Measurements from ENCODE around the gene POLRMT.
"Not testable (repeated sequence)": the region's sequence is repeated elsewhere in the genome, so short reads cannot be mapped to it uniquely, and the experiment has no call there.

Gene POLRMT

GRCh38 chr19:609004-609346 lies 24.4 kb downstream of the POLRMT start:
- DNase-seq, result no peak

DNA sequence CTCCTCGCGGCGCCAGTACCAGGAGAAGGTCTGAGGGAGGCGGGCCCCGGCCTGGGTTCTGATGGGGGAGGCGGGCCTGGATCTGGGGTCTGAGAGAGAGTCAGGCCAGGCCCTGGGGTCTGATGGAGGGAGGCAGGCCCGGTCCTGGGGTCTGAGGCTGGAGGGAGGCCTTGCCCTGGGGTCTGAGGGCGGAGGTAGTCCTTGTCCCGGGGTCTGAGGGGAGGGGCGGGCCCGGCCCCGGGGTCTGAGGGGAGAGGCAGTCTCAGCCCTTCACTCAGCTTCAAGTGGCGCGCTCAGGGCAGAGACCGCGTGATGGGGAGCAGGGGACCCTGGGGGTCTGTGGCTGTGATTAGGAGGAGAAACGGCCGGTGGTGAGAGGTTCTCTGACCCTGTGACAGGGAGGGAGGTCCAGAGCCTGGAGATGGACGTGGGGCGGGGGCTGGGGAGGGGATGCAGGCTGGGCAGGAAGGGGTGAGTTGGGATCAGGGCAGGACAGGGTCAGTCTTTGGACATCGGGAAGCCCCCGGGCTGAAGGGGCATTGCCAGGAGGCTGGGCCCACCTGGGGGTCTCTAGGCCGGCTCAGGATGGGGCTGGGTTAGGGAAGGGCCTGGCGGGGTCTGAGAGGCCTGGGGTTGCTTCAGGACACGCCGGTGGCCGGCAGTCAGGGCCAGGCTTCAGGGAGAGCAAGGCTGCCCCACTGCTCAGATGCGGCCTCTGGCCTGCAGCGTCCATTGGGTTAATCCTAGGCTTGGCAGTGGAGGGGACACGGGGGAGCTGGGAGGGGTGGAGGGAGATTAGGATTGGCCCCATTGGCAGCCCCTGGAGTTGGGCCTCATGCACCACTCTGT lies 25.0 kb downstream of the POLRMT start:
- no peak for DNase-seq

- no peak for DNase-seq
Observed at GRCh38 chr19:607301-608154, 25.8 kb downstream of the POLRMT start.

GRCh38 chr19:605061-605971 lies 28.0 kb downstream of the POLRMT start:
- DNase-seq, result not testable (repeated sequence)

DNA sequence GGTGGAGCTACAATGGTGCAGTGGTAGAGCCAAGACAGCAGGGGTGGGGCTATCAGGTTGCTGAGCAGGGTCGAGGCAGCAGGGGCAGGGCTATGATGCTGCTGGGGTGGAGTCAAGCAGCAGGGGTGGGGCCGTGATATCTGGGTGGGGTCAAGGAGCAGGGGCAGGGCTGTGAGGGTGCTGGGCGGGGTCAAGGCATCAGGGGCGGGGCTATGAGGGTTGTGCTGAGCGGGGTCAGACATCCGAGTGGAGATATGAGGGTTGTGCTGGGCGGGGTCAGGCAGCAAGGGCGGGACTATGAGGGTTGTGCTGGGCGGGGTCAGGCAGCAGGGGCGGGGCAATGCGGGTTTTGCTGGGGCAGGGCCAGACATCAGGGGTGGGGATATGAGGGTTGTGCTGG lies 29.0 kb downstream of the POLRMT start:
- DNase-seq, result no peak

- not testable (repeated sequence) for DNase-seq
Observed at GRCh38 chr19:603779-604178, 29.6 kb downstream of the POLRMT start.

DNA sequence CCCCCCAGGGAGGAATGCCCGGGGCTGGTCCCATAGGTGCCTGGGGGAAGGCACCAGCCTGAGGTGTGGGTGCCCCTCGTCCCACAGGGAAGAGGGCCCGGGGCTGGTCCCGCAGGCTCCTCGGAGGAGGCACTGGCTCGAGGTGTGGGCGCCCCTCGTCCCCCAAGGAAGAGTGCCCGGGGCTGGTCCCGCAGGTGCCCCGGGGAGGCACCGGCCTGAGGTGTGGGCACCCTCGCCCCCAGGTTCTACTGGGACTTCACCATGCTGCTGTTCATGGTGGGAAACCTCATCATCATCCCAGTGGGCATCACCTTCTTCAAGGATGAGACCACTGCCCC lies 30.1 kb downstream of the POLRMT start:
- not testable (repeated sequence) for DNase-seq

DNA sequence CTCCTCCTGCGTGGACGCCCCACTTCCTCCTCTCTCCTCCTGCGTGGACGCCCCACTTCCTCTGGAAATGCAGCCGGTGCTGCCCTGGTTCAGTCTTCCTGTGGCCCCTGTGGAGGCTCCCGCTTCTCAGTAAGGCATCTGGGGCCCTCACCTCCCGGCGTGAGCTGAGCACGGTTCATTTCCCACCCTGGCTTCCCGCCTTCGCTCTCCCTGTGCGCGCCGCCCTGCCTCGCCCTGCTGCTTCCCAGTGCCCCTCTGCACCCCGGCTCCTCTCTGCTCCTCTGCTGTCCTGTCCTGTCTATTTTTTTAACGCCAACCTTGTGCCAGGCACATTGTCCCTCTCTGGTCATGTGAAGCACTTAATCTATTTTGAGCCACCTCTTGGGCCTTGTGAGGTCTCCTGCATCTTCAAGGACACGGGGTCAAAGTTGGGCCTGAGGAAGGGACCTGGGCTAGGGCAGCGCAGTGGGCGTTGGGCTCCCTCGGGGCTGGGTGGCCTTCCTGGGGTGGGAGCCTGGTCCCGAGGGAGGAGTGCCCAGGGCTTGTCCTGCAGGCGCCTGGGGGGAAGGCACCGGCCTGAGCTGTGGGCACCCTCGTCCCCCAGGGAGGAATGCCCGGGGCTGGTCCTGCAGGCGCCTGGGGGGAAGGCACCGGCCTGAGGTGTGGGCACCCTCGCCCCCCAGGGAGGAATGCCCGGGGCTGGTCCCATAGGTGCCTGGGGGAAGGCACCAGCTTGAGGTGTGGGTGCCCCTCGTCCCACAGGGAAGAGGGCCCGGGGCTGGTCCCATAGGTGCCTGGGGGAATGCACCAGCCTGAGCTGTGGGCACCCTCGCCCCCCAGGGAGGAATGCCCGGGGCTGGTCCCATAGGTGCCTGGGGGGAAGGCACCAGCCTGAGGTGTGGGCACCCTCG lies 30.7 kb downstream of the POLRMT start:
- DNase-seq, result no peak

DNA sequence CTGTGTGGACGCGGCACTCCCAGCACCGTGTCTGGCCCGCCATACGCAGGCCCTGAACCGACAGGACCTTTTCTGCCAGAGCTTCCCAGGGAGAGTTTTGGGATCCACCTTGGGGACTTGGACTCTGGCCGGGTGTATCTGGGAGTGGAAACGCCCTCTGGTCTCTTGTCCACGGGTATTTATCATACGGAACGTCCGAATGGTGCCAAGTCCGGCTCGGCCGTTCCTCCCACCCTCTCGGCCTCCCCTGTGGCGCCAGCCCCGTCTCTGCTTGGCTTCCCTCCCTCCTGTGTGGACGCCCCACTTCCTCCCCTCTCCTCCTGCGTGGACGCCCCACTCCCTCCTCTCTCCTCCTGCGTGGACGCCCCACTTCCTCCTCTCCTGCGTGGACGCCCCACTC lies 31.5 kb downstream of the POLRMT start:
- no peak for DNase-seq

DNA sequence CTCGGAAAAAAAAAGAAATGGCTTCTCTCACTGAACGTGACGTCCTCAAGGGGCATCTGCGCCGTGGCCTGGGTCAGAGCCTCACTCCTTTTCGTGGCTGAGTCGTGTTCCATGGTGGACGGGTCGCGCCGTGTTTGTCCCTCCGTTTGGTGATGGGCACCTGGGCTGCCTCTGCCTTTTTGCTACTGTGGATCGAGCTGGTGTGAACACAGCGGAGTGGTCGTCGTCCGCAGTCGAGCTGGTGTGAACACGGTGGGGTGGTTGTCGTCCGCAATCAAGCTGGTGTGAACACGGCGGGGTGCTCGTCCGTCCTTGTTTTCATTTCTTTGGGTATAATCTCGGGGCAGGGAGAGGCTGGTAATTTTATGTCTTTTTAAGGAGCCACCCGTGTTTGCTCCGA lies 32.0 kb downstream of the POLRMT start:
- DNase-seq, result no peak

DNA sequence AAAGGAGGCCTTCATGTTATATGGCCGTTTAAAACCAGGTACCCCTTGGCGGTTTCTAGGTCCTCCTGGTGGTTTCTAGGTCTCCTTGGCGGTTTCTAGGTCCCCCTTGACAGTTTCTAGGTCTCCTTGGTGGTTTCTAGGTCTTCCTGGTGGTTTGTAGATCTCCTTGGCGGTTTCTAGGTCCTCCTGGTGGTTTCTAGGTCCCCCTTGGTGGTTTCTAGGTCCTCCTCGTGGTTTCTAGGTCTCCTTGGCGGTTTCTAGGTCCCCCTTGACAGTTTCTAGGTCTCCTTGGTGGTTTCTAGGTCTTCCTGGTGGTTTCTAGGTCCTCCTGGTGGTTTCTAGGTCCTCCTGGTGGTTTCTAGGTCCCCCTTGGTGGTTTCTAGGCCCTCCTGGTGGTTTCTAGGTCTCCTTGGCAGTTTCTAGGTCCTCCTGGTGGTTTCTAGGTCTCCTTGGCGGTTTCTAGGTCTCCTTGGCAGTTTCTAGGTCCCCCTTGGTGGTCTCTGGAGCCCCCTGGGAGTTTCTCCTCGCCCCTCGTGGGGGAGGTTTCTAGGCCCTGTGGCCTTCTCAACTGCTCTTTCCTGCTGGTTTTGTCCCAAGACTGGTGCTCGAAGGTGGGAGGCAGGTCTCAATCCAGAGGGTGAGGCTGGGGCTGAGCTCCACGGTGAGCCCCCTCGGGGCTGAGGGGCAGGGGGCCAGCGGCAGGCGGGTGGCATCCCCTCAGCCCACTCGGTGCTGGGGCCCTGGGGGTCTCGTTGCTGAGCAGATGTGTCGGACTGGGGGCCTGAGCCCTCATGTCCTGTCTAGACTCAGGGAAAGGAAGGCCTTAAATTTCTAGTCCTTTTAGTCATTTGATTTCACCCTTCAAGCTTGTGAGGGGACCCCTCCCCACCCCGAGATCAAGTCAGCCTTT lies 35.7 kb downstream of the POLRMT start:
- DNase-seq, result no peak

DNA sequence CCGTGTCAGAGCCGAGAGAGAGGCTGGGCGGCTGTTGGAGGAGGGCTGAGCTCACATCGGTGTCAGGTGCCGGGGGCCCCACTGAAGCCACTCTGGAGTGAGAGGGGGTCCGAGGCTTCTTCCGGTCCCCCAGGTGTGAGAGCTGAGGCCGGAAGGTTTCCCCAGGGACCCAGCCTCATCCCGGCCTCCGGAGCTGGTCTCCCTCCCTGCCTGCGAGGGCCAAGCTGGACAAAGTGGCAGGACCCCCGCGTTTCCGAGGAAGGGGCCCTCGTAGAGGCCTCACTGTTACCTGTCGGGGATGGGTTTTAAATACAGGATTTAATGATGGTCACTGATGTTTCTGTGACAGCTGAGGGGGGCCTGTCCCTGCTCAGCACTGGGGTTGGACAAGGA lies 37.1 kb downstream of the POLRMT start:
- DNase-seq, result no peak

DNA sequence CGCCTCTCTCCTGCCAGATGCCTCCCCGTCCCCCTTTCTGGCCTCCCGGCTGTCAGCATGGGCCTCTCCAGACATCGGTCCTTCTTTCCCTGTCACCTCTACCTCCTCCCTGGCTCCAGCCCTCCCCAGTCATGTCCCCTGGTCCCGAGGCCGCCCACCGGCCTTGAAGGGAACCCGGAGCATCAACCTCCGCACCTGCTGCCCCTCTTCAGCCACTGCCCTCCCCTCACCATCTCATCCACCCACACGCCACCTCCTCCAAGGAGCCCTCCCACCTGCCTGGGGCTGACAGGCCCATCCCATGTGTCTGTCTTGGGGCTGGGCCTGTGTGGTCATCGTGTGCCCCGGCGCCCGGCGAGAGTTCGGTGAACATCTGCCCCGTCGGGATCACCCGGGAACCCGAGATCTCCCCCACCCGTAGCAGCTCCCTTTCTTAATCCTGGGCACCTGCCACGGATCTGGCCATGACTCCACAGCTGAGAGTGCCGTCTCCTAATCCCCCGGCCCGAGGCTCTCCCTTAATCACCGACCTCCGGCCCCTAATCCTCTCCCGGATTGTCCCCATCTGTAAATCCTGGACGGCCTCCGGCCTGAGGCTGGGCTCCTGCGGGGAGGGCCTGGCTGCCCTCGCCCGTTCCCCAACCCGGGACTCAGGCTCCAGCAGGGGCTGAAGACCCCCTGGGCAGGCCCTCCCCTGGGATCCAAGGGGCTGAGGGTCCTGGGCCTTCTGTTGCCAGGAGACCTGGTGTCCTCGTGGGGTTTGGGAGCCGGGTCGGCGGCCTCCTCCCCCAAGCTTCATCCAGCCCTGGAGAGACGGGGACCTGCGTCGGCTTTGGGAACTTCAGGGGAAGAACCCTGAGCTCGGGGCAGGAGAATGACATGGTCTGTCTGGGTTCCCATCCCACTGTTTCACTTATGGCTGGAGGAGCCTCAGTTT lies 37.7 kb downstream of the POLRMT start:
- no peak for DNase-seq

- no peak for DNase-seq
Observed at GRCh38 chr19:594265-594870, 39.0 kb downstream of the POLRMT start.

- no peak for DNase-seq
Observed at GRCh38 chr19:593505-593904, 39.8 kb downstream of the POLRMT start.

GRCh38 chr19:593055-593454 lies 40.3 kb downstream of the POLRMT start:
- DNase-seq, result no peak

GRCh38 chr19:592101-592500 lies 41.2 kb downstream of the POLRMT start:
- no peak for DNase-seq

DNA sequence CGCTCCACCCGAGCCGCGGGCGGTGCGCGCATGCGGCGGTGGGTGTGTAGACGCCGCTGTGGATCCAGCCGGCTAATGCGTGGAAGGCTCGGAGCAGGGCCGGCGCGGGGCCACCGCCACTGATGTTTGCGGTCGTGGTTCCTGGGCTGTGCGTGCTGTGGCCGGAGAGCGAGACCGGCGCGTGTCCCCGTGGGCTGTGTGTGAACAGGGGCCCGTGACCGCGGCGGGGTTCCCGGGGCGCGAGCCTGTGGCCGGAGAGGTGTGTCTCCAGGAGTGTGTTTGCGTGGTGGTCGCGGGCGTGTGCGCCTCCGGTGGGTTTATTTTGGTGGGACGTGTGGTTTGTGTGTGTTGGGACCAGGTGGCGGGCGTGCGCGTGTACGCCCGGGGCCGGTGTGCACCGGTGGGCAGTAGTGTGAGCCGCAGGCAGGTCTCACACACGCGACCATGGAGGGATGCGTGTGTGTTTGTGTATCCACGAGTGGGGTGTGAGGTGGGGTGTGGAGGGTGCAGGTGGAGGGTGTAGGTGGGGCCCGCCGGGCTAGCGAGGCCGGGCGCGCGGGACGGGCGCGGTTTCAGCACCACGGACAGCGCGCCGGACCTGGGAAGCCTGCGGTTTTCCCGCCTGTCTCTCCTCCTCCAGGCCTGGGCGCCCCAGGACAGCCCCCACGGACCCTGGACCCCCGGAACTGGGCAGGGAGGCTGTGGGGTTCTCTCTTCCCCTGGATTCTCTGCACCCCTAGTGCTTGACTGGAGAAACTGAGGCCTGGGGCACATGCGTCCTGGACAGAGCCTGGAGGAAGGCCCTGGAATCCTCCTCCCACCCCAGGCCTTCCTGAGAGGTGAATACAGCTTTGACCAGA lies 42.0 kb downstream of the POLRMT start:
- no peak for DNase-seq

DNA sequence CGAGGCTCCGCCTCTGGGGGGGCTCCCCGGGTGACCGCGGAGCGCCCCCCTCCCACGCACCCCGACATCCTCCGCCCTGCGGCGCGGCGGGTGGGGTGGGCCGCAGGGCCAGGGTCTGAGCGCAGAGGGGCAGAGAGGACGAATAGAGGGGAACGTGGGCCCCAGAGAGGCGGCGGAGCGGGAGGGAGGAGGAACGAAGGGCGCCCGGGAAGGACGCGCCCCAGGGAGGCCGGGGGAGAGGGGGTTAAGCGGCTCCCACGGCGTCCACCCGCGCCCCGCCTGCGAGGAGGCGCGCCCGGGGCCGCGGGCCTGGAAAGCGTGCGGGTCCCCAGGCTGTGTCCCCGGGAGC lies 42.6 kb downstream of the POLRMT start:
- no peak for DNase-seq
